H1 (cell line): Measurements from ENCODE around the gene ABHD10. TPM values are rescaled to one million over a fixed set of nuclear protein-coding genes. Genes with fewer than 3 reads are reported as not detected.

Source experiments
- CTCF ChIA-PET: fragments of 300-600 bp; sonication (Branson Sonifier 250); formaldehyde crosslinking; loops from one replicate; lab custom pipeline; 2021; ENCODE audit not compliant: partially characterized antibody; lab: Charles Lee
- POLR2A ChIA-PET: fragments of 300-600 bp; sonication (Branson Sonifier 250); formaldehyde crosslinking; loops from one replicate; lab custom pipeline; 2021; ENCODE audit warnings: inconsistent platforms; ENCODE audit not compliant: partially characterized antibody; lab: Charles Lee
- DNase-seq, 2 experiments: peaks; one replicate each; pipeline versions ENCODE4 v3.0.0 to v3.0.0-alpha.2; 2010 to 2022; ENCODE audit warnings: low spot score in 2 of 2, low read depth in 1 of 2, mixed read lengths in 1 of 2
- FAIRE-seq: peaks from 2 replicates; lab custom pipeline; 2011; peaks lifted over from hg19 to GRCh38; lab: Jason Lieb, UNC
- H2AFZ ChIP-seq: 2 replicates; pipeline ENCODE4 v1.8.1; 2012; ENCODE audit warnings: low read length, inconsistent platforms
- H2AK5ac ChIP-seq: 2 replicates; pipeline ENCODE4 v1.6.1; 2013; ENCODE audit warnings: low read depth, low read length
- H2BK120ac ChIP-seq: replicated peaks from 2 replicates; pipeline ENCODE3; 2013; ENCODE audit warnings: low read depth, low read length, inconsistent platforms
- H2BK12ac ChIP-seq: 2 replicates; pipeline ENCODE4 v1.6.1; 2013; ENCODE audit warnings: low read depth, low read length
- H2BK15ac ChIP-seq: 2 replicates; pipeline ENCODE4 v1.6.1; 2013; ENCODE audit warnings: low read length
- H2BK20ac ChIP-seq: 2 replicates; pipeline ENCODE4 v1.6.1; 2013; ENCODE audit warnings: low read length
- H2BK5ac ChIP-seq: 2 replicates; pipeline ENCODE4 v1.6.1; 2013; ENCODE audit warnings: low read depth, low read length
- H3K14ac ChIP-seq: 2 replicates; pipeline ENCODE4 v1.6.1; 2013; ENCODE audit warnings: inconsistent platforms; ENCODE audit not compliant: insufficient read length
- H3K18ac ChIP-seq: 2 replicates; pipeline ENCODE4 v1.6.1; 2013; ENCODE audit warnings: low read length; ENCODE audit errors: extremely low read depth
- H3K23ac ChIP-seq: 2 replicates; pipeline ENCODE4 v1.6.1; 2013; ENCODE audit warnings: inconsistent platforms; ENCODE audit not compliant: insufficient read length
- H3K23me2 ChIP-seq: 2 replicates; pipeline ENCODE4 v1.6.1; 2013; ENCODE audit warnings: low read depth, low read length
- H3K27ac ChIP-seq: 2 replicates; pipeline ENCODE4 v1.6.1; 2011; ENCODE audit warnings: low read depth, low read length, inconsistent platforms
- H3K27me3 ChIP-seq, 4 experiments: replicated peaks in 1 of 4; 1 replicate in 1 of 4; 2 replicates in 3 of 4; pipeline versions ENCODE4 v1.6.1 to v1.8.1; 2011 to 2013; ENCODE audit warnings: low read length in 3 of 4, mild to moderate bottlenecking in 3 of 4, inconsistent platforms in 2 of 4, mixed read lengths in 2 of 4, moderate library complexity in 1 of 4; ENCODE audit not compliant: control insufficient read depth in 3 of 4, insufficient read depth in 3 of 4; ENCODE audit errors: extremely low read depth in 1 of 4
- H3K36me3 ChIP-seq, 4 experiments: 2 replicates each; pipeline versions ENCODE4 v1.6.1 to v1.8.1; 2011 to 2013; ENCODE audit warnings: mild to moderate bottlenecking in 4 of 4, low read length in 3 of 4, moderate library complexity in 2 of 4, control low read depth in 1 of 4, inconsistent platforms in 1 of 4; ENCODE audit not compliant: insufficient read depth in 4 of 4, control insufficient read depth in 2 of 4
- H3K4ac ChIP-seq: replicated peaks from 2 replicates; pipeline ENCODE3; 2013; ENCODE audit warnings: low read length, low read depth, mixed read lengths, inconsistent platforms; ENCODE audit not compliant: insufficient read length
- H3K4me1 ChIP-seq, 4 experiments: replicated peaks in 1 of 4; 1 replicate in 1 of 4; 2 replicates in 3 of 4; pipeline versions ENCODE4 v1.6.1 to v1.8.1; 2011 to 2013; ENCODE audit warnings: low read length in 3 of 4, inconsistent platforms in 2 of 4, mixed read lengths in 1 of 4; ENCODE audit not compliant: insufficient read depth in 4 of 4, control insufficient read depth in 3 of 4
- H3K4me2 ChIP-seq, 2 experiments: 2 replicates each; pipeline versions ENCODE4 v1.6.1 to v1.8.1; 2011 to 2013; ENCODE audit warnings: low read depth in 2 of 2, low read length in 2 of 2, control low read depth in 1 of 2, inconsistent platforms in 1 of 2, mild to moderate bottlenecking in 1 of 2; ENCODE audit not compliant: insufficient read depth in 1 of 2
- H3K4me3 ChIP-seq, 4 experiments: fragments of 200-600, 300-600 bp in 1 of 4; sonication (generic), shearing (Covaris generic), sonication (Bioruptor Twin) in 1 of 4; 2 replicates each; pipeline versions ENCODE4 v1.5.1 to v1.8.1; 2011 to 2016; ENCODE audit warnings: low read length in 4 of 4, low read depth in 3 of 4, control low read depth in 2 of 4, inconsistent platforms in 2 of 4, mild to moderate bottlenecking in 2 of 4, mixed read lengths in 1 of 4, moderate library complexity in 1 of 4; ENCODE audit not compliant: insufficient read depth in 2 of 4; ENCODE audit errors: extremely low read depth in 1 of 4
- H3K56ac ChIP-seq: replicated peaks from 2 replicates; pipeline ENCODE3; 2013; ENCODE audit warnings: low read depth, mild to moderate bottlenecking, mixed read lengths, low read length, inconsistent platforms; ENCODE audit not compliant: insufficient read length
- H3K79me1 ChIP-seq: 2 replicates; pipeline ENCODE4 v1.6.1; 2013; ENCODE audit warnings: low read depth, low read length, control low read depth
- H3K79me2 ChIP-seq, 2 experiments: 2 replicates each; pipeline versions ENCODE4 v1.6.1 to v1.8.1; 2012 to 2013; ENCODE audit warnings: low read length in 2 of 2, mild to moderate bottlenecking in 2 of 2, inconsistent platforms in 1 of 2; ENCODE audit not compliant: insufficient read depth in 2 of 2, control insufficient read depth in 1 of 2
- H3K9ac ChIP-seq, 4 experiments: replicated peaks in 1 of 4; 1 replicate in 1 of 4; 2 replicates in 3 of 4; pipeline versions ENCODE4 v1.6.1 to v1.8.1; 2011 to 2013; ENCODE audit warnings: low read depth in 3 of 4, low read length in 3 of 4, control low read depth in 2 of 4, mild to moderate bottlenecking in 2 of 4, moderate library complexity in 2 of 4, inconsistent platforms in 1 of 4; ENCODE audit errors: extremely low read depth in 1 of 4
- H3K9me3 ChIP-seq, 2 experiments: 2 replicates each; pipeline versions ENCODE4 v1.6.1 to v1.8.1; 2012 to 2013; ENCODE audit warnings: mild to moderate bottlenecking in 2 of 2, moderate library complexity in 2 of 2, control low read depth in 1 of 2, inconsistent platforms in 1 of 2, low read depth in 1 of 2, low read length in 1 of 2, mixed read lengths in 1 of 2; ENCODE audit not compliant: insufficient read depth in 2 of 2
- H4K20me1 ChIP-seq, 2 experiments: replicated peaks in 1 of 2; 2 replicates each; pipeline versions ENCODE3 to v1.8.1; 2011 to 2013; ENCODE audit warnings: inconsistent platforms in 2 of 2, low read length in 2 of 2, mild to moderate bottlenecking in 1 of 2; ENCODE audit not compliant: insufficient read depth in 2 of 2, control insufficient read depth in 1 of 2
- H4K5ac ChIP-seq: 2 replicates; pipeline ENCODE4 v1.6.1; 2013; ENCODE audit warnings: low read length, low read depth, mixed read lengths, inconsistent platforms; ENCODE audit not compliant: insufficient read length
- H4K8ac ChIP-seq: 2 replicates; pipeline ENCODE4 v1.8.0; 2013; ENCODE audit warnings: mild to moderate bottlenecking, moderate library complexity, low read length, inconsistent platforms; ENCODE audit not compliant: insufficient read depth; ENCODE audit errors: extremely low read depth
- H4K91ac ChIP-seq: replicated peaks from 2 replicates; pipeline ENCODE3; 2013; ENCODE audit warnings: low read length, mixed read lengths, inconsistent platforms; ENCODE audit not compliant: insufficient read length
- ATF3 ChIP-seq: IDR thresholded peaks from 2 replicates; pipeline ENCODE4 v1.6.1; 2011; ENCODE audit warnings: low read depth, mild to moderate bottlenecking, low read length; ENCODE audit not compliant: insufficient read depth
- BACH1 ChIP-seq: IDR thresholded peaks from 2 replicates; pipeline ENCODE4 v1.6.1; 2012; ENCODE audit warnings: low read length, improper control_type of control experiment
- CHD2 ChIP-seq: IDR thresholded peaks from 2 replicates; pipeline ENCODE4 v1.6.1; 2012; ENCODE audit warnings: low read length, improper control_type of control experiment
- CTCF ChIP-seq, 3 experiments: IDR thresholded peaks; 1 replicate in 2 of 3; 2 replicates in 1 of 3; pipeline versions ENCODE4 v1.5.1 to v1.6.1; 2011; ENCODE audit warnings: low read length in 3 of 3, mild to moderate bottlenecking in 3 of 3, inconsistent platforms in 2 of 3, low read depth in 1 of 3, moderate library complexity in 1 of 3; ENCODE audit not compliant: insufficient read depth in 1 of 3; ENCODE audit errors: control extremely low read depth in 1 of 3
- FOSL1 ChIP-seq: IDR thresholded peaks from 2 replicates; pipeline ENCODE4 v1.6.1; 2011; ENCODE audit warnings: mild to moderate bottlenecking, low read depth, low read length, moderate library complexity; ENCODE audit not compliant: insufficient read depth
- GABPA ChIP-seq: IDR thresholded peaks from 2 replicates; pipeline ENCODE4 v1.6.1; 2011; ENCODE audit warnings: mild to moderate bottlenecking, low read length, moderate library complexity, borderline replicate concordance; ENCODE audit not compliant: insufficient read depth
- HDAC6 ChIP-seq: IDR thresholded peaks from one replicate; pipeline ENCODE4 v1.7.1; 2012; ENCODE audit warnings: low read depth, mild to moderate bottlenecking, inconsistent platforms, low read length, moderate library complexity
- JUN ChIP-seq: IDR thresholded peaks from 2 replicates; pipeline ENCODE4 v1.6.1; 2011; ENCODE audit warnings: low read depth, mild to moderate bottlenecking, improper control_type of control experiment, low read length
- PHF8 ChIP-seq: fragments of 200-600 bp; sonication (generic); conservative IDR thresholded peaks from 2 replicates; pipeline ENCODE4 v1.7.1; 2012; ENCODE audit warnings: low read depth, mild to moderate bottlenecking, inconsistent platforms, low read length, moderate library complexity
- POU5F1 ChIP-seq: IDR thresholded peaks from 2 replicates; pipeline ENCODE4 v1.6.1; 2011; ENCODE audit warnings: low read depth, mild to moderate bottlenecking, low read length, moderate library complexity
- RAD21 ChIP-seq, 2 experiments: IDR thresholded peaks in 1 of 2; conservative IDR thresholded peaks in 1 of 2; 2 replicates each; pipeline ENCODE4 v1.6.1; 2011; ENCODE audit warnings: low read depth in 2 of 2, low read length in 2 of 2, improper control_type of control experiment in 1 of 2, inconsistent platforms in 1 of 2, mild to moderate bottlenecking in 1 of 2, moderate library complexity in 1 of 2
- WGBS, 2 experiments: shearing (Covaris generic) in 1 of 2; methylation state at CpG; one replicate each; pipeline versions ENCODE4 v1.1.6 to v1.1.7; 2013 to 2015; ENCODE audit warnings: low lambda C conversion rate in 2 of 2, mixed read lengths in 2 of 2, inconsistent platforms in 1 of 2, low coverage in 1 of 2, missing lambda C conversion rate in 1 of 2; ENCODE audit not compliant: insufficient replicate concordance in 2 of 2, insufficient coverage in 1 of 2, insufficient read length in 1 of 2; ENCODE audit errors: extremely low coverage in 1 of 2, missing lambda C conversion rate in 1 of 2; 5-methylcytosine and 5-hydroxymethylcytosine counted together
- polyA plus RNA-seq, 7 experiments: library from polyadenylated mRNA; depleted of rRNA in 3 of 7; stranded (reverse) in 5 of 7; unstranded in 2 of 7; fragments of >200 nt in 5 of 7; fragments of 200-250 nt in 2 of 7; gene quantifications; 1 replicate in 5 of 7; 2 replicates in 1 of 7; 4 replicates in 1 of 7; pipeline versions ENCODE4 v1.2.1 to v1.2.3, GENCODE V29; 2011 to 2013; ENCODE audit warnings: missing spikeins in 2 of 7, mixed read lengths in 2 of 7
- total RNA-seq: library from RNA; stranded (reverse); fragmentation: NEBNext Ultra II Directional; extraction: Animal tissue kit (Norgen Biotek cat#: 25700); gene quantifications from 2 replicates; pipeline ENCODE4 v1.2.1, GENCODE V29; 2021

Gene ABHD10
- total and polyA plus RNA-seq, 2 of the 8 experiments (the other 6 are each of a cell fraction or from before 2014, with no cell fraction given): 10.9 to 24.6 TPM

- H3K79me1 ChIP-seq: no peaks in the 10 kb centered on the region
- no peaks in the 10 kb centered on the region for H4K20me1 ChIP-seq
- no peak overlapping the region for H3K56ac ChIP-seq
- WGBS, 2 experiments: 82% methylated on average over 1 of the region's 1 CpG; no CpG with 5 or more reads in 1 of the 2 experiments
- no peak overlapping the region for H2BK5ac ChIP-seq
- POLR2A ChIA-PET: no interaction called here
- H2BK12ac ChIP-seq: no peak overlapping the region
- no peaks in the 10 kb centered on the region for H3K79me2 ChIP-seq
- no peak overlapping the region for H2BK15ac ChIP-seq
- no peaks in the 10 kb centered on the region for H3K4me1 ChIP-seq
- no peak overlapping the region for H3K23ac ChIP-seq
- CTCF ChIA-PET: interaction anchor here (1.0 to 1.4 kb wide), 2 partner anchors 10 to 66 kb away, joined by 4 read pairs; no protein-coding TSS in a partner anchor
- no peak overlapping the region for H3K9ac ChIP-seq
- FAIRE-seq: no peak
- H3K14ac ChIP-seq: no peak overlapping the region
- H3K23me2 ChIP-seq: no peaks in the 10 kb centered on the region
- no peaks in the 10 kb centered on the region for H3K36me3 ChIP-seq
- no peak overlapping the region for H3K4me2 ChIP-seq
- no peak overlapping the region for H2BK120ac ChIP-seq
- no peak overlapping the region for H3K18ac ChIP-seq
- no peaks in the 10 kb centered on the region for H3K9me3 ChIP-seq
- no peak overlapping the region for H2AK5ac ChIP-seq
- no peak overlapping the region for H3K4me3 ChIP-seq
- no peak overlapping the region for H3K4ac ChIP-seq
- no peak overlapping the region for H2AFZ ChIP-seq
- H4K5ac ChIP-seq: no peak overlapping the region
- H4K8ac ChIP-seq: no peak overlapping the region
- H4K91ac ChIP-seq: no peak overlapping the region
- no peak overlapping the region for H3K27ac ChIP-seq
- H2BK20ac ChIP-seq: no peak overlapping the region
- no peak for DNase-seq
- no peaks in the 10 kb centered on the region for H3K27me3 ChIP-seq
- no peak for TF ChIP-seq FOSL1
- TF ChIP-seq CHD2: no peak
- TF ChIP-seq CTCF (IDR thresholded peaks at IDR 0.05; ENCODE audit: control extremely low read depth in 1 of 3, insufficient read depth in 1 of 3, low read depth in 1 of 3, low read length in 3 of 3): no peak
- no peak for TF ChIP-seq ATF3
- TF ChIP-seq HDAC6: no peak
- TF ChIP-seq GABPA: no peak
- no peak for TF ChIP-seq RAD21 (IDR thresholded peaks at IDR 0.05 in 1 of 2, conservative IDR thresholded peaks at IDR 0.05 in 1 of 2; ENCODE audit: low read depth in 2 of 2, low read length in 2 of 2)
- TF ChIP-seq BACH1: no peak
- no peak for TF ChIP-seq PHF8
- TF ChIP-seq POU5F1: no peak
- TF ChIP-seq JUN: no peak
These were observed 31.6 kb upstream of the ABHD10 start for GRCh38 chr3:111947231-111947630.
